Upper lobe of left lung (tissue), 6 donors: Measurements from ENCODE around the gene SV2C. TPM values are rescaled to one million over a fixed set of nuclear protein-coding genes. Genes with fewer than 3 reads are reported as not detected.

Experiments
- ATAC-seq, 2 donors: fragments of 200-7000 bp; cut with Tn5 transposase; one replicate each; pipeline ENCODE4 v1.9.1; 2022; ENCODE audit warnings: mild to moderate bottlenecking in 2 of 2, moderate library complexity in 2 of 2; ENCODE audit not compliant: low FRiP score in 2 of 2
- DNase-seq, 2 donors: peaks; one replicate each; pipeline ENCODE4 v3.0.0-alpha.2; 2019 to 2020
- H3K27ac ChIP-seq, 4 donors: fragments of 200-600 bp; sonication (generic); one replicate each; pipeline ENCODE4 v1.5.1; 2016 to 2019
- H3K27me3 ChIP-seq, 4 donors: fragments of 200-600 bp; sonication (generic); one replicate each; pipeline ENCODE4 v1.5.1; 2017 to 2019
- H3K36me3 ChIP-seq, 4 donors: fragments of 200-600 bp; sonication (generic); one replicate each; pipeline ENCODE4 v1.5.1; 2016 to 2019
- H3K4me1 ChIP-seq, 4 donors: fragments of 200-600 bp; sonication (generic); one replicate each; pipeline ENCODE4 v1.5.1; 2018 to 2019
- H3K4me3 ChIP-seq, 4 donors: fragments of 200-600 bp; sonication (generic); one replicate each; pipeline ENCODE4 v1.5.1; 2017 to 2019; ENCODE audit warnings: mild to moderate bottlenecking in 2 of 4, moderate library complexity in 1 of 4
- H3K9me3 ChIP-seq, 4 donors: fragments of 200-600 bp; sonication (generic); one replicate each; pipeline ENCODE4 v1.5.1; 2018 to 2019
- CTCF ChIP-seq, 6 experiments: fragments of 450-650 bp in 4 of 6; fragments of 200-600 bp in 2 of 6; sonication (generic) in 2 of 6; IDR thresholded peaks; one replicate each; pipeline ENCODE4 v1.5.1; 2016 to 2019; ENCODE audit warnings: antibody characterized with exemption in 6 of 6
- EP300 ChIP-seq, 4 donors: sonication (generic); formaldehyde crosslinking; IDR thresholded peaks; one replicate each; pipeline ENCODE4 v1.5.1; 2017; ENCODE audit warnings: antibody characterized with exemption in 4 of 4, control low read depth in 2 of 4
- POLR2A ChIP-seq, 4 donors: fragments of 450-650 bp; IDR thresholded peaks; one replicate each; pipeline ENCODE4 v1.5.1; 2016 to 2017; ENCODE audit warnings: antibody characterized with exemption in 4 of 4, mild to moderate bottlenecking in 2 of 4
- POLR2AphosphoS5 ChIP-seq, 2 donors: sonication (generic); formaldehyde crosslinking; IDR thresholded peaks; one replicate each; pipeline ENCODE4 v1.5.1; 2017; ENCODE audit warnings: antibody characterized with exemption in 2 of 2
- WGBS, 2 donors: methylation state at CpG; one replicate each; pipeline ENCODE4 v1.1.5; 2017 to 2018; 5-methylcytosine and 5-hydroxymethylcytosine counted together
- total RNA-seq, 6 donors: library from RNA; depleted of rRNA in 4 of 6; stranded (reverse); fragments of >200 nt in 4 of 6; gene quantifications; one replicate each; pipeline versions ENCODE4 v1.1.0 to v1.2.1, GENCODE V29; 2016 to 2021
- donor health status: DM: no; HTN: no; CAD: no; lungs with moderate emphysema.
- donor health status: DM: no; HTN: yes; CAD: no; lungs with severe emphysema.

Gene SV2C
- total RNA-seq, 6 donors from 2014 or later: 0.15 to 0.51 (median 0.21) TPM; not detected in 2

- Histone ChIP-seq H3K4me1 (no peaks in the 10 kb centered on the region), H3K36me3 (no peaks in the 10 kb centered on the region), H3K27ac (no peak overlapping the region), H3K27me3 (no peaks in the 10 kb centered on the region), H3K4me3 (no peak overlapping the region), H3K9me3 (no peaks in the 10 kb centered on the region)
- 80 to 89% methylated on average over 3 to 5 of the region's 5 CpGs for WGBS, 2 donors
- no peak for TF ChIP-seq POLR2AphosphoS5 (IDR thresholded peaks at IDR 0.05)
- no peak for TF ChIP-seq POLR2A (IDR thresholded peaks at IDR 0.05)
- TF ChIP-seq EP300 (IDR thresholded peaks at IDR 0.05): no peak
- TF ChIP-seq CTCF (IDR thresholded peaks at IDR 0.05): no peak
- DNase-seq (no peak), ATAC-seq (no peak)
Measured at GRCh38 chr5:76264681-76265080, 181.5 kb downstream of the SV2C start.

- H3K4me3 ChIP-seq: no peak overlapping the region
- no peaks in the 10 kb centered on the region for H3K36me3 ChIP-seq
- no peak overlapping the region for H3K27ac ChIP-seq
- no peaks in the 10 kb centered on the region for H3K27me3 ChIP-seq
- no peaks in the 10 kb centered on the region for H3K9me3 ChIP-seq
- 63 to 71% methylated on average over 10 of the region's 10 CpGs for WGBS, 2 donors
- TF ChIP-seq EP300 (IDR thresholded peaks at IDR 0.05) (no peak), CTCF (IDR thresholded peaks at IDR 0.05) (no peak), POLR2AphosphoS5 (IDR thresholded peaks at IDR 0.05) (no peak), POLR2A (IDR thresholded peaks at IDR 0.05) (no peak)
- DNase-seq: no peak
- H3K4me1 ChIP-seq: peaks cover 0 to 7% (median 2%) of the 10 kb centered on the region in 4 donors
- ATAC-seq: no peak
Measured at GRCh38 chr5:76269259-76269931, 186.2 kb downstream of the SV2C start.

GRCh38 chr5:76269932-76270610 lies 186.9 kb downstream of the SV2C start:
- Histone ChIP-seq H3K4me1 (peaks cover 0 to 7% (median 2%) of the 10 kb centered on the region in 4 donors), H3K27me3 (no peaks in the 10 kb centered on the region), H3K27ac (no peak overlapping the region), H3K4me3 (no peak overlapping the region), H3K9me3 (no peaks in the 10 kb centered on the region), H3K36me3 (no peaks in the 10 kb centered on the region)
- 16 to 37% methylated on average over 1 of the region's 1 CpG for WGBS, 2 donors
- DNase-seq (no peak), ATAC-seq (no peak)
- no peak for TF ChIP-seq POLR2A (IDR thresholded peaks at IDR 0.05)

GRCh38 chr5:76271836-76272235 lies 188.7 kb downstream of the SV2C start:
- Histone ChIP-seq H3K4me3 (no peak overlapping the region), H3K27me3 (no peaks in the 10 kb centered on the region), H3K36me3 (no peaks in the 10 kb centered on the region), H3K9me3 (no peaks in the 10 kb centered on the region), H3K27ac (no peak overlapping the region), H3K4me1 (peaks cover 0 to 7% (median 2%) of the 10 kb centered on the region in 4 donors)
- DNase-seq (no peak), ATAC-seq (no peak)
- no peak for TF ChIP-seq POLR2AphosphoS5 (IDR thresholded peaks at IDR 0.05)
- TF ChIP-seq CTCF (IDR thresholded peaks at IDR 0.05): no peak
- no peak for TF ChIP-seq EP300 (IDR thresholded peaks at IDR 0.05)
- TF ChIP-seq POLR2A (IDR thresholded peaks at IDR 0.05): no peak

- no peak for ATAC-seq
- Histone ChIP-seq H3K4me3 (no peak overlapping the region), H3K36me3 (no peaks in the 10 kb centered on the region), H3K4me1 (peaks cover 0 to 7% (median 2%) of the 10 kb centered on the region in 4 donors), H3K27me3 (no peaks in the 10 kb centered on the region), H3K27ac (no peak overlapping the region), H3K9me3 (no peaks in the 10 kb centered on the region)
- TF ChIP-seq POLR2A (IDR thresholded peaks at IDR 0.05): no peak
- TF ChIP-seq CTCF (IDR thresholded peaks at IDR 0.05): no peak
- TF ChIP-seq EP300 (IDR thresholded peaks at IDR 0.05): no peak
- no peak for TF ChIP-seq POLR2AphosphoS5 (IDR thresholded peaks at IDR 0.05)
- DNase-seq: no peak
- WGBS, 2 donors: 17 to 36% methylated on average over 8 of the region's 8 CpGs
Measured at GRCh38 chr5:76273206-76273885, 190.2 kb downstream of the SV2C start.
